Hepatocyte (in vitro differentiated cells): ENCODE data around the gene NKAIN2.

Source experiments
- EZH2 ChIP-seq: fragments of 200-600 bp; sonication (generic); IDR thresholded peaks from 2 replicates; pipeline ENCODE4 v1.6.1; 2016; ENCODE audit warnings: antibody characterized with exemption, mild to moderate bottlenecking, borderline replicate concordance
- EZH2phosphoT487 ChIP-seq: fragments of 200-600 bp; sonication (generic); IDR thresholded peaks from one replicate; pipeline ENCODE4 v1.6.1; 2018; ENCODE audit warnings: antibody characterized with exemption, mild to moderate bottlenecking, low read depth, moderate library complexity; ENCODE audit not compliant: unreplicated experiment, severe bottlenecking
- TF ChIP-seq, protein P1 (sequence below): fragments of 200-600 bp; sonication (generic); IDR thresholded peaks from 2 replicates; pipeline ENCODE4 v1.5.1; 2016; ENCODE audit warnings: antibody characterized with exemption, mild to moderate bottlenecking; ENCODE audit not compliant: poor library complexity

DNA sequence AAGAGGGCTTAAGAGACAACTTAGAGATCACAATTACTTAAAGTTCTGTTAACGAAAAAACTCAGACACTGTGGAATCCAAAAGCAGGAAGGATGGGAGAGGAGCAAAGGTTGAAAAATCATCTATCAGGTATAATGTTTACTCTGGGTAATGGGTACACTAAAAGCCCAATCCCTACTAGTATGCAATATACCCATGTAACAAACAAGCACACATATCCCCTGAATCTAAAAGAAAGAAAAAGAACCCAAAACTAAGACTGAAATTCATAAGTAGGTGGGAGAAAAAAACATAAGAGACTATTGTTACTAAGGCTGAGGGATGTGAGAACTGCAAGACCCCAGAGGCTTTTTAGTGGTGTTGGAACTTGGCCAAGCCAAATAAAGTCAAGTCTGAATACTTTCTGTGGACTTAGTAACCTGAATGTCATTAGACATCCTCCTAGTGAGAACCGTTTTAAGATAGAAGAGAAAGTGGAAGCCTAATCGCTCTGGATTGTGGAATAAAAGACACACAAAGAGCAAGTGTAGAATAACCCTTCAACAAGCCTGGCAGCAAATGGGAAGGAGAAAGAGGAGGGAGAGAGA lies 969.2 kb downstream of the NKAIN2 start:
- TF ChIP-seq, protein P1, sequence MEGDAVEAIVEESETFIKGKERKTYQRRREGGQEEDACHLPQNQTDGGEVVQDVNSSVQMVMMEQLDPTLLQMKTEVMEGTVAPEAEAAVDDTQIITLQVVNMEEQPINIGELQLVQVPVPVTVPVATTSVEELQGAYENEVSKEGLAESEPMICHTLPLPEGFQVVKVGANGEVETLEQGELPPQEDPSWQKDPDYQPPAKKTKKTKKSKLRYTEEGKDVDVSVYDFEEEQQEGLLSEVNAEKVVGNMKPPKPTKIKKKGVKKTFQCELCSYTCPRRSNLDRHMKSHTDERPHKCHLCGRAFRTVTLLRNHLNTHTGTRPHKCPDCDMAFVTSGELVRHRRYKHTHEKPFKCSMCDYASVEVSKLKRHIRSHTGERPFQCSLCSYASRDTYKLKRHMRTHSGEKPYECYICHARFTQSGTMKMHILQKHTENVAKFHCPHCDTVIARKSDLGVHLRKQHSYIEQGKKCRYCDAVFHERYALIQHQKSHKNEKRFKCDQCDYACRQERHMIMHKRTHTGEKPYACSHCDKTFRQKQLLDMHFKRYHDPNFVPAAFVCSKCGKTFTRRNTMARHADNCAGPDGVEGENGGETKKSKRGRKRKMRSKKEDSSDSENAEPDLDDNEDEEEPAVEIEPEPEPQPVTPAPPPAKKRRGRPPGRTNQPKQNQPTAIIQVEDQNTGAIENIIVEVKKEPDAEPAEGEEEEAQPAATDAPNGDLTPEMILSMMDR, result no peak
- TF ChIP-seq EZH2, result no peak
- TF ChIP-seq EZH2phosphoT487, result no peak
